ENCODE measurements around the gene EFCAB14.

Gene EFCAB14

GRCh38 chr1:46690931-46691421 is 27.9 kb downstream of the EFCAB14 start:
- H3K4me2 ChIP-seq = peak overlapping the region; percentile 52
- TF ChIP-seq CTCF (conservative IDR thresholded peaks at IDR 0.05; ENCODE audit: low read depth, low read length) = no peak
- no peaks in the 10 kb centered on the region for H3K79me2 ChIP-seq (ENCODE audit: insufficient read depth, low read depth)
- H3K36me3 ChIP-seq (ENCODE audit: insufficient read depth) = peaks cover 6% of the 10 kb centered on the region; the same call in 1 of the 2 replicates
- H2AFZ ChIP-seq (ENCODE audit: low read depth) = no peak overlapping the region
- peak overlapping the region; percentile 84 for H3K27ac ChIP-seq
- H4K20me1 ChIP-seq (ENCODE audit: insufficient read depth) = no peaks in the 10 kb centered on the region
- H3K27me3 ChIP-seq (ENCODE audit: insufficient read depth, low read depth) = no peaks in the 10 kb centered on the region
- H3K9ac ChIP-seq = no peak overlapping the region
- H3K4me3 ChIP-seq (IDR thresholded peaks at IDR 0.05; ENCODE audit: insufficient read depth, low read depth, low read length) = no peak overlapping the region
- peaks cover 77% of the 10 kb centered on the region for H3K4me1 ChIP-seq (ENCODE audit: low read depth, poor library complexity, severe bottlenecking)

GRCh38 chr1:46689897-46690296 is 29.0 kb downstream of the EFCAB14 start:
- Histone ChIP-seq H3K4me2 (peak overlapping the region; percentile 52), H3K27ac (peak overlapping the region; percentile 84), H2AFZ (ENCODE audit: low read depth) (no peak overlapping the region), H3K36me3 (ENCODE audit: insufficient read depth) (no peaks in the 10 kb centered on the region; the same call in 1 of the 2 replicates), H3K79me2 (ENCODE audit: insufficient read depth, low read depth) (no peaks in the 10 kb centered on the region), H3K4me3 (IDR thresholded peaks at IDR 0.05; ENCODE audit: insufficient read depth, low read depth, low read length) (no peak overlapping the region), H4K20me1 (ENCODE audit: insufficient read depth) (no peaks in the 10 kb centered on the region), H3K9ac (peak overlapping the region; percentile 12; the same call in 1 of the 2 replicates), H3K27me3 (ENCODE audit: insufficient read depth, low read depth) (no peaks in the 10 kb centered on the region), H3K4me1 (ENCODE audit: low read depth, poor library complexity, severe bottlenecking) (peaks cover 88% of the 10 kb centered on the region)
- TF ChIP-seq CTCF (conservative IDR thresholded peaks at IDR 0.05; ENCODE audit: low read depth, low read length) = no peak

- Histone ChIP-seq H3K27ac (peak overlapping the region; percentile 84), H4K20me1 (ENCODE audit: insufficient read depth) (no peaks in the 10 kb centered on the region), H3K79me2 (ENCODE audit: insufficient read depth, low read depth) (no peaks in the 10 kb centered on the region), H3K27me3 (ENCODE audit: insufficient read depth, low read depth) (no peaks in the 10 kb centered on the region), H3K4me3 (IDR thresholded peaks at IDR 0.05; ENCODE audit: insufficient read depth, low read depth, low read length) (peak overlapping the region; percentile 5), H3K4me2 (peak overlapping the region; percentile 52), H3K9ac (peak overlapping the region; percentile 19; the same call in 1 of the 2 replicates), H3K36me3 (ENCODE audit: insufficient read depth) (no peaks in the 10 kb centered on the region; the same call in 1 of the 2 replicates), H3K4me1 (ENCODE audit: low read depth, poor library complexity, severe bottlenecking) (peaks cover 93% of the 10 kb centered on the region), H2AFZ (ENCODE audit: low read depth) (no peak overlapping the region)
- TF ChIP-seq CTCF (conservative IDR thresholded peaks at IDR 0.05; ENCODE audit: low read depth, low read length) = no peak
Measured at GRCh38 chr1:46689356-46689755, 29.6 kb downstream of the EFCAB14 start.

- Histone ChIP-seq H3K4me2 (peak overlapping the region; percentile 52; the same call in 1 of the 2 replicates), H3K4me1 (ENCODE audit: low read depth, poor library complexity, severe bottlenecking) (peaks cover 93% of the 10 kb centered on the region), H3K79me2 (ENCODE audit: insufficient read depth, low read depth) (no peaks in the 10 kb centered on the region), H4K20me1 (ENCODE audit: insufficient read depth) (no peaks in the 10 kb centered on the region), H2AFZ (ENCODE audit: low read depth) (no peak overlapping the region), H3K9ac (no peak overlapping the region), H3K36me3 (ENCODE audit: insufficient read depth) (no peaks in the 10 kb centered on the region; the same call in 1 of the 2 replicates), H3K27ac (peak overlapping the region; percentile 84; the same call in 1 of the 2 replicates), H3K4me3 (IDR thresholded peaks at IDR 0.05; ENCODE audit: insufficient read depth, low read depth, low read length) (no peak overlapping the region), H3K27me3 (ENCODE audit: insufficient read depth, low read depth) (no peaks in the 10 kb centered on the region)
- no peak for TF ChIP-seq CTCF (conservative IDR thresholded peaks at IDR 0.05; ENCODE audit: low read depth, low read length)
Measured at GRCh38 chr1:46687921-46688509, 30.9 kb downstream of the EFCAB14 start.
